GM19239 (cell line): ENCODE measurements around the gene ACTL6B.
A peak's percentile ranks its signal among the peaks of the same experiment; 100 is the strongest.
"Not testable (repeated sequence)": the region's sequence is repeated elsewhere in the genome, so short reads cannot be mapped to it uniquely, and the experiment has no call there.

Experiments
- DNase-seq: peaks from one replicate; pipeline ENCODE4 v3.0.0; 2011; ENCODE audit warnings: low spot score; ENCODE audit not compliant: insufficient read length
- FAIRE-seq: peaks from 2 replicates; lab custom pipeline; 2011; peaks lifted over from hg19 to GRCh38; lab: Jason Lieb, UNC

The ACTL6B gene

GRCh38 chr7:100673302-100673941 lies 17.2 kb upstream of the ACTL6B start, which contains the start of gene GNB2:
GNB2 (plus strand) TSS chr7:100673740; CDS start chr7:100676266, 2,526 bp downstream.
- DNase-seq (peak; percentile 91), FAIRE-seq (peak; percentile 98)

- DNase-seq (no peak), FAIRE-seq (no peak)
Observed at GRCh38 chr7:100671353-100672327, 15.4 kb upstream of the ACTL6B start.

GRCh38 chr7:100670074-100670473 lies 13.8 kb upstream of the ACTL6B start:
- DNase-seq = no peak
- FAIRE-seq = no peak

GRCh38 chr7:100669106-100669505 lies 12.9 kb upstream of the ACTL6B start:
- not testable (repeated sequence) for FAIRE-seq, DNase-seq

GRCh38 chr7:100668069-100668449 lies 11.8 kb upstream of the ACTL6B start:
- DNase-seq = no peak
- no peak for FAIRE-seq

- DNase-seq = no peak
- no peak for FAIRE-seq
Observed at GRCh38 chr7:100667331-100668068, 11.3 kb upstream of the ACTL6B start.

GRCh38 chr7:100665168-100665726 lies 9.0 kb upstream of the ACTL6B start:
- no peak for DNase-seq
- FAIRE-seq = no peak

- not testable (repeated sequence) for DNase-seq, FAIRE-seq
Observed at GRCh38 chr7:100662194-100662776, 6.0 kb upstream of the ACTL6B start.

GRCh38 chr7:100654908-100655831 lies 1.1 kb downstream of the ACTL6B start:
- DNase-seq (no peak), FAIRE-seq (no peak)

- FAIRE-seq (no peak), DNase-seq (no peak)
Observed at GRCh38 chr7:100649826-100650565, 6.3 kb downstream of the ACTL6B start.

- FAIRE-seq (no peak), DNase-seq (peak; percentile 77)
Observed at GRCh38 chr7:100642534-100642907, 13.7 kb downstream of the ACTL6B start.

GRCh38 chr7:100641860-100642533 lies 14.3 kb downstream of the ACTL6B start:
- FAIRE-seq = no peak
- DNase-seq = no peak

GRCh38 chr7:100641463-100641859 lies 14.8 kb downstream of the ACTL6B start, which contains the start of gene TFR2:
TFR2 (minus strand) TSS chr7:100641552; CDS start chr7:100641509, 43 bp downstream.
- FAIRE-seq = no peak

GRCh38 chr7:100640517-100641440 lies 15.5 kb downstream of the ACTL6B start:
- DNase-seq (no peak), FAIRE-seq (no peak)

More at GRCh38 chr7:100641463-100641859, 14.8 kb downstream of the ACTL6B start, which contains the start of gene TFR2:
- DNase-seq = no peak

GRCh38 chr7:100639995-100640516 lies 16.2 kb downstream of the ACTL6B start:
- FAIRE-seq = no peak
- DNase-seq = no peak
